HuH-7 (cell line): Measurements from ENCODE around the gene SECTM1.

Experiments used
- DNase-seq: peaks from one replicate; pipeline ENCODE4 v3.0.0; 2011; ENCODE audit warnings: low spot score

The SECTM1 gene

GRCh38 chr17:82315703-82316358 is 17.7 kb downstream of the SECTM1 start:
- no peak for DNase-seq

- no peak for DNase-seq
Observed at GRCh38 chr17:82314727-82315605, 18.6 kb downstream of the SECTM1 start.

- DNase-seq = no peak
Observed at GRCh38 chr17:82314012-82314726, 19.4 kb downstream of the SECTM1 start.

- DNase-seq = no peak
Observed at GRCh38 chr17:82313195-82314011, 20.2 kb downstream of the SECTM1 start.

GRCh38 chr17:82311971-82312370 is 21.6 kb downstream of the SECTM1 start:
- no peak for DNase-seq

GRCh38 chr17:82310877-82311276 is 22.7 kb downstream of the SECTM1 start:
- DNase-seq = no peak

GRCh38 chr17:82309656-82310570 is 23.7 kb downstream of the SECTM1 start:
- peak; percentile 87 for DNase-seq

- no peak for DNase-seq
Observed at GRCh38 chr17:82305727-82306300, 27.8 kb downstream of the SECTM1 start.

GRCh38 chr17:82304826-82305726 is 28.5 kb downstream of the SECTM1 start:
- DNase-seq = no peak

GRCh38 chr17:82303944-82304808 is 29.4 kb downstream of the SECTM1 start:
- no peak for DNase-seq

- no peak for DNase-seq
Observed at GRCh38 chr17:82302991-82303943, 30.3 kb downstream of the SECTM1 start.

- no peak for DNase-seq
Observed at GRCh38 chr17:82302568-82302963, 31.0 kb downstream of the SECTM1 start.

GRCh38 chr17:82301916-82302567 is 31.5 kb downstream of the SECTM1 start:
- DNase-seq = no peak

GRCh38 chr17:82301300-82301915 is 32.2 kb downstream of the SECTM1 start:
- DNase-seq = no peak

- DNase-seq = peak; percentile 88
Observed at GRCh38 chr17:82300707-82301270, 32.8 kb downstream of the SECTM1 start.

- no peak for DNase-seq
Observed at GRCh38 chr17:82300228-82300627, 33.3 kb downstream of the SECTM1 start.
